MM.1S (cell line): Measurements from ENCODE around the gene GLCCI1.

ENCODE experiments used
- DNase-seq: peaks from one replicate; pipeline ENCODE4 v3.0.0-alpha.2; 2015
- H2AFZ ChIP-seq: fragments of 300-600 bp; sonication (generic); 2 replicates; pipeline ENCODE4 v1.6.0; 2016; ENCODE audit warnings: antibody characterized with exemption, low read length
- H3F3A ChIP-seq: fragments of 300-600 bp; sonication (generic); 2 replicates; pipeline ENCODE4 v1.6.1; 2016; ENCODE audit warnings: mild to moderate bottlenecking, antibody characterized with exemption, low read length, moderate library complexity, mixed read lengths; ENCODE audit not compliant: insufficient read depth
- H3K27ac ChIP-seq: fragments of 300-600 bp; sonication (generic); 2 replicates; pipeline ENCODE4 v1.5.1; 2016; ENCODE audit warnings: mild to moderate bottlenecking, low read length
- H3K27me3 ChIP-seq: fragments of 300-600 bp; sonication (generic); replicated peaks from 2 replicates; pipeline ENCODE4 v1.6.0; 2016; ENCODE audit warnings: low read length; ENCODE audit not compliant: insufficient read depth
- H3K36me3 ChIP-seq: fragments of 300-600 bp; sonication (generic); replicated peaks from 2 replicates; pipeline ENCODE4 v1.6.1; 2016; ENCODE audit warnings: mild to moderate bottlenecking, low read length, mixed read lengths; ENCODE audit not compliant: insufficient read depth
- H3K4me1 ChIP-seq: fragments of 300-600 bp; sonication (generic); 2 replicates; pipeline ENCODE4 v1.6.1; 2016; ENCODE audit warnings: low read length, mixed read lengths
- H3K4me2 ChIP-seq: fragments of 300-600 bp; sonication (generic); 2 replicates; pipeline ENCODE4 v1.6.0; 2016; ENCODE audit warnings: low read depth, low read length
- H3K4me3 ChIP-seq: fragments of 300-600 bp; sonication (generic); 2 replicates; pipeline ENCODE4 v1.5.1; 2016; ENCODE audit warnings: low read length, mixed read lengths
- H3K79me2 ChIP-seq: fragments of 300-600 bp; sonication (generic); 2 replicates; pipeline ENCODE4 v1.6.1; 2016; ENCODE audit warnings: mixed run types, low read length, mixed read lengths
- H3K9ac ChIP-seq: fragments of 300-600 bp; sonication (generic); 2 replicates; pipeline ENCODE4 v1.6.1; 2016; ENCODE audit warnings: low read length, mixed read lengths
- H3K9me2 ChIP-seq: fragments of 300-600 bp; sonication (generic); replicated peaks from 2 replicates; pipeline ENCODE4 v1.6.1; 2016; ENCODE audit warnings: mild to moderate bottlenecking, low read length, mixed read lengths; ENCODE audit not compliant: insufficient read depth
- H3K9me3 ChIP-seq: fragments of 300-600 bp; sonication (generic); replicated peaks from 2 replicates; pipeline ENCODE4 v1.6.1; 2016; ENCODE audit warnings: mild to moderate bottlenecking, low read length, mixed read lengths; ENCODE audit not compliant: insufficient read depth
- H4K20me1 ChIP-seq: fragments of 300-600 bp; sonication (generic); 2 replicates; pipeline ENCODE4 v1.6.1; 2016; ENCODE audit warnings: mild to moderate bottlenecking, low read length, moderate library complexity, mixed read lengths; ENCODE audit not compliant: insufficient read depth
- EZH2 ChIP-seq: fragments of 300-600 bp; sonication (generic); optimal IDR thresholded peaks from 2 replicates; pipeline ENCODE3; 2017; ENCODE audit warnings: low read depth, mild to moderate bottlenecking, antibody characterized with exemption, low read length, mixed read lengths
- EZH2phosphoT487 ChIP-seq: fragments of 300-600 bp; sonication (generic); IDR thresholded peaks from 2 replicates; pipeline ENCODE4 v1.6.1; 2018; ENCODE audit warnings: antibody characterized with exemption, low read length
- TF ChIP-seq, protein P1 (sequence below): fragments of 300-600 bp; sonication (generic); IDR thresholded peaks from 2 replicates; pipeline ENCODE4 v1.5.1; 2016; ENCODE audit warnings: antibody characterized with exemption, low read length, mixed read lengths

Gene GLCCI1

GRCh38 chr7:8078418-8078817, 109.8 kb downstream of the GLCCI1 start:
- Histone ChIP-seq H3K9ac (no peak overlapping the region), H3K27ac (no peak overlapping the region), H3K9me3 (no peaks in the 10 kb centered on the region), H2AFZ (no peak overlapping the region), H3F3A (no peaks in the 10 kb centered on the region; the same call in 1 of the 2 replicates), H3K79me2 (peaks cover 22% of the 10 kb centered on the region), H3K4me1 (no peaks in the 10 kb centered on the region), H4K20me1 (no peaks in the 10 kb centered on the region), H3K4me2 (no peak overlapping the region), H3K4me3 (no peak overlapping the region), H3K27me3 (no peaks in the 10 kb centered on the region), H3K9me2 (no peaks in the 10 kb centered on the region), H3K36me3 (no peaks in the 10 kb centered on the region; the same call in 1 of the 2 replicates)
- DNase-seq, result no peak
- TF ChIP-seq, protein P1, sequence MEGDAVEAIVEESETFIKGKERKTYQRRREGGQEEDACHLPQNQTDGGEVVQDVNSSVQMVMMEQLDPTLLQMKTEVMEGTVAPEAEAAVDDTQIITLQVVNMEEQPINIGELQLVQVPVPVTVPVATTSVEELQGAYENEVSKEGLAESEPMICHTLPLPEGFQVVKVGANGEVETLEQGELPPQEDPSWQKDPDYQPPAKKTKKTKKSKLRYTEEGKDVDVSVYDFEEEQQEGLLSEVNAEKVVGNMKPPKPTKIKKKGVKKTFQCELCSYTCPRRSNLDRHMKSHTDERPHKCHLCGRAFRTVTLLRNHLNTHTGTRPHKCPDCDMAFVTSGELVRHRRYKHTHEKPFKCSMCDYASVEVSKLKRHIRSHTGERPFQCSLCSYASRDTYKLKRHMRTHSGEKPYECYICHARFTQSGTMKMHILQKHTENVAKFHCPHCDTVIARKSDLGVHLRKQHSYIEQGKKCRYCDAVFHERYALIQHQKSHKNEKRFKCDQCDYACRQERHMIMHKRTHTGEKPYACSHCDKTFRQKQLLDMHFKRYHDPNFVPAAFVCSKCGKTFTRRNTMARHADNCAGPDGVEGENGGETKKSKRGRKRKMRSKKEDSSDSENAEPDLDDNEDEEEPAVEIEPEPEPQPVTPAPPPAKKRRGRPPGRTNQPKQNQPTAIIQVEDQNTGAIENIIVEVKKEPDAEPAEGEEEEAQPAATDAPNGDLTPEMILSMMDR, result no peak
- no peak for TF ChIP-seq EZH2phosphoT487
- no peak for TF ChIP-seq EZH2

DNA sequence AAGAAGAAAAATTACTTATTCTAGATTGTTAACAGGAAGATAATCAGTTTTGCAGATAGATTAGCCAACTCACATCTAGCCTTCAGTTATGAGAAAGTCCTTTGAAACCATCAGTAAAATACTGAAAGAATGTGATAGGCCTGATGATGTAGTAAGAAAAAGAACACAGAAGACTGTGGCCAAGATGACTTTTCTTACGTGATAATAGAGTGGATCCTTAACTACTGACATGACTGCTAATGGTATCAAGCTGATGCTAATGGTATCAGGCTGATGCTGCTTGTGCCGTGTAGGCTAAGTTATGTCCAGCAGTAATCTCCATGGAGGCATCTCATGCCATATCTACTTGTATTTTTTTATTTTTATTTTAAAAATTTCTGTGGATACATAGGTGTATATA, 114.2 kb downstream of the GLCCI1 start:
- Histone ChIP-seq H3K4me1 (no peaks in the 10 kb centered on the region), H3K4me3 (no peak overlapping the region), H3K27ac (no peak overlapping the region), H4K20me1 (no peaks in the 10 kb centered on the region), H3K9me3 (no peaks in the 10 kb centered on the region), H2AFZ (no peak overlapping the region), H3K36me3 (0 out of 2 replicates have a peak, but pooled peaks cover 4% of the 10 kb centered on the region), H3K4me2 (no peak overlapping the region), H3K9me2 (no peaks in the 10 kb centered on the region), H3K79me2 (no peaks in the 10 kb centered on the region), H3K27me3 (no peaks in the 10 kb centered on the region), H3F3A (no peaks in the 10 kb centered on the region), H3K9ac (no peak overlapping the region)
- DNase-seq, result no peak
- TF ChIP-seq EZH2 (no peak), EZH2phosphoT487 (no peak)
- TF ChIP-seq, protein P1, result no peak

DNA sequence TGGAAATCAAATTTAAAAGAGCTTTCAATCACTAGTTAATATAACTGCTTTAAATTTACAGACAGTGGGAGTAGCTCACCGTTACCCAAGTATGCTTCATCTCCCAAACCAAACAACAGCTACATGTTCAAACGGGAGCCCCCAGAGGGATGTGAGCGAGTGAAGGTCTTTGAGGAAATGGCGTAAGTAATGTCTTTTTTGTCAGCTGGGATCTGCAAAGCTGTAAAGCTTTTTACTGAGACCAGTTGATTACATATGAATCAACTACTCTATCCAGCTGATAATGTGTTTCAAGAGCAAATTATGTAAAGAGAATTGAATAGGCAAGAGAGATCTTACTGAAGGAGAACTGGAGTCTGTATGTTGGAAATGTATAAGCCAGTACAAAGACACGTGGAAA, 116.2 kb downstream of the GLCCI1 start:
- Histone ChIP-seq H3K36me3 (0 out of 2 replicates have a peak, but pooled peaks cover 4% of the 10 kb centered on the region), H3K9ac (no peak overlapping the region)

More for the DNA sequence above, 116.2 kb downstream of the GLCCI1 start:
- no peaks in the 10 kb centered on the region for H3K9me2 ChIP-seq
- no peaks in the 10 kb centered on the region for H3K27me3 ChIP-seq
- DNase-seq, result no peak
- no peak overlapping the region for H3K4me3 ChIP-seq
- no peak for TF ChIP-seq EZH2
- TF ChIP-seq EZH2phosphoT487, result no peak
- TF ChIP-seq, protein P1, result no peak
- no peak overlapping the region for H3K4me2 ChIP-seq
- H2AFZ ChIP-seq, result no peak overlapping the region
- no peaks in the 10 kb centered on the region for H3K9me3 ChIP-seq
- no peaks in the 10 kb centered on the region for H3F3A ChIP-seq
- H3K4me1 ChIP-seq, result no peaks in the 10 kb centered on the region
- no peaks in the 10 kb centered on the region for H4K20me1 ChIP-seq
- no peaks in the 10 kb centered on the region for H3K79me2 ChIP-seq
- no peak overlapping the region for H3K27ac ChIP-seq
